Measurements from ENCODE around the gene BORCS6. TPM values are rescaled to one million over a fixed set of nuclear protein-coding genes. Genes with fewer than 3 reads are reported as not detected.
A peak's percentile ranks its signal among the peaks of the same experiment; 100 is the strongest.

The BORCS6 gene
- total and polyA plus RNA-seq, 2 of the 13 experiments (the other 11 are each of a cell fraction or from before 2014, with no cell fraction given): 2.0 to 5.1 TPM

DNA sequence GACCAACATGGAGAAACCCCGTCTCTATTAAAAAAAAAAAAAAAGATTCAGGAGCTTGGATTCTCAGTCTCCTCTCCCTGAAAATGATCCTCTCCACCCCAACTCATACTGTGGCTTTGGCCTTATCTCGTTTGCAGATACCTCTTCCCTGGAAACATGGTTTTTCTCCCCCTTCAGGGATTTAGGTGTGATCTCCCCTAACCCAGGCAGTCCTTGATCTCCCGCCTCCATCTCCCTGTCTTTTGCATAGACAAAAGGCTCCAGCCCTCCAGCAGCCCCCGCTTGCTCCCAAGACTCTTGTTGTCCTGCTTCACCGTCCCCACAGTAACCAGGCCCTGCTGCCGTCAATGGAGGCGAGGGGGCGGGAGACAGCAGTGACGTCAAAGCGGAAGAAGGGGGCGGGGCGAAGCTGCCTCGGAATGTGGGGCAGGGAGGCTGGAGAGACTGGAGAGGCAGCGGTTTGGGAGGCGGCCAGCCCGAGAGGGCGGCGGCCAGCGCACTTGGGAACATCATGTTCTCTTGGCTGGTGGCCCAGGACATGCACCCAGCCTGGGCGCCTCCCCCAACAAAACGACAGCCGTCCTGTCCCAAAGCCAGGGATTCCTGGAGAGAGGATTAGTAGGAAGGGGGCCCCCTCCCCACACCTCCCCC lies 35.9 kb downstream of the BORCS6 start (continued):
- TF ChIP-seq, protein P1, sequence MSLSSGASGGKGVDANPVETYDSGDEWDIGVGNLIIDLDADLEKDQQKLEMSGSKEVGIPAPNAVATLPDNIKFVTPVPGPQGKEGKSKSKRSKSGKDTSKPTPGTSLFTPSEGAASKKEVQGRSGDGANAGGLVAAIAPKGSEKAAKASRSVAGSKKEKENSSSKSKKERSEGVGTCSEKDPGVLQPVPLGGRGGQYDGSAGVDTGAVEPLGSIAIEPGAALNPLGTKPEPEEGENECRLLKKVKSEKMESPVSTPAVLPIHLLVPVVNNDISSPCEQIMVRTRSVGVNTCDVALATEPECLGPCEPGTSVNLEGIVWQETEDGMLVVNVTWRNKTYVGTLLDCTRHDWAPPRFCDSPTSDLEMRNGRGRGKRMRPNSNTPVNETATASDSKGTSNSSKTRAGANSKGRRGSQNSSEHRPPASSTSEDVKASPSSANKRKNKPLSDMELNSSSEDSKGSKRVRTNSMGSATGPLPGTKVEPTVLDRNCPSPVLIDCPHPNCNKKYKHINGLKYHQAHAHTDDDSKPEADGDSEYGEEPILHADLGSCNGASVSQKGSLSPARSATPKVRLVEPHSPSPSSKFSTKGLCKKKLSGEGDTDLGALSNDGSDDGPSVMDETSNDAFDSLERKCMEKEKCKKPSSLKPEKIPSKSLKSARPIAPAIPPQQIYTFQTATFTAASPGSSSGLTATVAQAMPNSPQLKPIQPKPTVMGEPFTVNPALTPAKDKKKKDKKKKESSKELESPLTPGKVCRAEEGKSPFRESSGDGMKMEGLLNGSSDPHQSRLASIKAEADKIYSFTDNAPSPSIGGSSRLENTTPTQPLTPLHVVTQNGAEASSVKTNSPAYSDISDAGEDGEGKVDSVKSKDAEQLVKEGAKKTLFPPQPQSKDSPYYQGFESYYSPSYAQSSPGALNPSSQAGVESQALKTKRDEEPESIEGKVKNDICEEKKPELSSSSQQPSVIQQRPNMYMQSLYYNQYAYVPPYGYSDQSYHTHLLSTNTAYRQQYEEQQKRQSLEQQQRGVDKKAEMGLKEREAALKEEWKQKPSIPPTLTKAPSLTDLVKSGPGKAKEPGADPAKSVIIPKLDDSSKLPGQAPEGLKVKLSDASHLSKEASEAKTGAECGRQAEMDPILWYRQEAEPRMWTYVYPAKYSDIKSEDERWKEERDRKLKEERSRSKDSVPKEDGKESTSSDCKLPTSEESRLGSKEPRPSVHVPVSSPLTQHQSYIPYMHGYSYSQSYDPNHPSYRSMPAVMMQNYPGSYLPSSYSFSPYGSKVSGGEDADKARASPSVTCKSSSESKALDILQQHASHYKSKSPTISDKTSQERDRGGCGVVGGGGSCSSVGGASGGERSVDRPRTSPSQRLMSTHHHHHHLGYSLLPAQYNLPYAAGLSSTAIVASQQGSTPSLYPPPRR (CRISPR knock-in tag; IDR thresholded peaks at IDR 0.05; ENCODE audit: borderline replicate concordance): no peak
- TF ChIP-seq ZNF644 (CRISPR knock-in tag; IDR thresholded peaks at IDR 0.05; ENCODE audit: low read depth) (no peak), ZNF282 (IDR thresholded peaks at IDR 0.05; ENCODE audit: partially characterized antibody) (no peak), NCOA2 (CRISPR knock-in tag; IDR thresholded peaks at IDR 0.05) (no peak), WIZ (CRISPR knock-in tag; IDR thresholded peaks at IDR 0.05) (no peak), ZNF761 (CRISPR knock-in tag; conservative IDR thresholded peaks at IDR 0.05) (no peak), SNRNP70 (IDR thresholded peaks at IDR 0.05; ENCODE audit: low read depth, low read length) (no peak), ZNF510 (CRISPR knock-in tag; IDR thresholded peaks at IDR 0.05; ENCODE audit: low read depth) (no peak), ARNT2 (CRISPR knock-in tag; IDR thresholded peaks at IDR 0.05; ENCODE audit: low read depth) (no peak), SMARCE1 (IDR thresholded peaks at IDR 0.05; ENCODE audit: borderline replicate concordance) (no peak)
- TF ChIP-seq, protein P2, sequence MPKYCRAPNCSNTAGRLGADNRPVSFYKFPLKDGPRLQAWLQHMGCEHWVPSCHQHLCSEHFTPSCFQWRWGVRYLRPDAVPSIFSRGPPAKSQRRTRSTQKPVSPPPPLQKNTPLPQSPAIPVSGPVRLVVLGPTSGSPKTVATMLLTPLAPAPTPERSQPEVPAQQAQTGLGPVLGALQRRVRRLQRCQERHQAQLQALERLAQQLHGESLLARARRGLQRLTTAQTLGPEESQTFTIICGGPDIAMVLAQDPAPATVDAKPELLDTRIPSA (CRISPR knock-in tag; IDR thresholded peaks at IDR 0.05; ENCODE audit: borderline replicate concordance): no peak
- TF ChIP-seq, protein P3, sequence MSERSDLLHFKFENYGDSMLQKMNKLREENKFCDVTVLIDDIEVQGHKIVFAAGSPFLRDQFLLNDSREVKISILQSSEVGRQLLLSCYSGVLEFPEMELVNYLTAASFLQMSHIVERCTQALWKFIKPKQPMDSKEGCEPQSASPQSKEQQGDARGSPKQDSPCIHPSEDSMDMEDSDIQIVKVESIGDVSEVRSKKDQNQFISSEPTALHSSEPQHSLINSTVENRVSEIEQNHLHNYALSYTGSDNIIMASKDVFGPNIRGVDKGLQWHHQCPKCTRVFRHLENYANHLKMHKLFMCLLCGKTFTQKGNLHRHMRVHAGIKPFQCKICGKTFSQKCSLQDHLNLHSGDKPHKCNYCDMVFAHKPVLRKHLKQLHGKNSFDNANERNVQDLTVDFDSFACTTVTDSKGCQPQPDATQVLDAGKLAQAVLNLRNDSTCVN (CRISPR knock-in tag; IDR thresholded peaks at IDR 0.05; ENCODE audit: borderline replicate concordance): no peak
- TF ChIP-seq, protein P4, sequence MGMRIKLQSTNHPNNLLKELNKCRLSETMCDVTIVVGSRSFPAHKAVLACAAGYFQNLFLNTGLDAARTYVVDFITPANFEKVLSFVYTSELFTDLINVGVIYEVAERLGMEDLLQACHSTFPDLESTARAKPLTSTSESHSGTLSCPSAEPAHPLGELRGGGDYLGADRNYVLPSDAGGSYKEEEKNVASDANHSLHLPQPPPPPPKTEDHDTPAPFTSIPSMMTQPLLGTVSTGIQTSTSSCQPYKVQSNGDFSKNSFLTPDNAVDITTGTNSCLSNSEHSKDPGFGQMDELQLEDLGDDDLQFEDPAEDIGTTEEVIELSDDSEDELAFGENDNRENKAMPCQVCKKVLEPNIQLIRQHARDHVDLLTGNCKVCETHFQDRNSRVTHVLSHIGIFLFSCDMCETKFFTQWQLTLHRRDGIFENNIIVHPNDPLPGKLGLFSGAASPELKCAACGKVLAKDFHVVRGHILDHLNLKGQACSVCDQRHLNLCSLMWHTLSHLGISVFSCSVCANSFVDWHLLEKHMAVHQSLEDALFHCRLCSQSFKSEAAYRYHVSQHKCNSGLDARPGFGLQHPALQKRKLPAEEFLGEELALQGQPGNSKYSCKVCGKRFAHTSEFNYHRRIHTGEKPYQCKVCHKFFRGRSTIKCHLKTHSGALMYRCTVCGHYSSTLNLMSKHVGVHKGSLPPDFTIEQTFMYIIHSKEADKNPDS (CRISPR knock-in tag; IDR thresholded peaks at IDR 0.05): no peak
- TF ChIP-seq, protein P5, sequence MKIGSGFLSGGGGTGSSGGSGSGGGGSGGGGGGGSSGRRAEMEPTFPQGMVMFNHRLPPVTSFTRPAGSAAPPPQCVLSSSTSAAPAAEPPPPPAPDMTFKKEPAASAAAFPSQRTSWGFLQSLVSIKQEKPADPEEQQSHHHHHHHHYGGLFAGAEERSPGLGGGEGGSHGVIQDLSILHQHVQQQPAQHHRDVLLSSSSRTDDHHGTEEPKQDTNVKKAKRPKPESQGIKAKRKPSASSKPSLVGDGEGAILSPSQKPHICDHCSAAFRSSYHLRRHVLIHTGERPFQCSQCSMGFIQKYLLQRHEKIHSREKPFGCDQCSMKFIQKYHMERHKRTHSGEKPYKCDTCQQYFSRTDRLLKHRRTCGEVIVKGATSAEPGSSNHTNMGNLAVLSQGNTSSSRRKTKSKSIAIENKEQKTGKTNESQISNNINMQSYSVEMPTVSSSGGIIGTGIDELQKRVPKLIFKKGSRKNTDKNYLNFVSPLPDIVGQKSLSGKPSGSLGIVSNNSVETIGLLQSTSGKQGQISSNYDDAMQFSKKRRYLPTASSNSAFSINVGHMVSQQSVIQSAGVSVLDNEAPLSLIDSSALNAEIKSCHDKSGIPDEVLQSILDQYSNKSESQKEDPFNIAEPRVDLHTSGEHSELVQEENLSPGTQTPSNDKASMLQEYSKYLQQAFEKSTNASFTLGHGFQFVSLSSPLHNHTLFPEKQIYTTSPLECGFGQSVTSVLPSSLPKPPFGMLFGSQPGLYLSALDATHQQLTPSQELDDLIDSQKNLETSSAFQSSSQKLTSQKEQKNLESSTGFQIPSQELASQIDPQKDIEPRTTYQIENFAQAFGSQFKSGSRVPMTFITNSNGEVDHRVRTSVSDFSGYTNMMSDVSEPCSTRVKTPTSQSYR (CRISPR knock-in tag; IDR thresholded peaks at IDR 0.05; ENCODE audit: borderline replicate concordance): peak; percentile 25; the same call in 1 of the 2 replicates
- TF ChIP-seq, protein P6, sequence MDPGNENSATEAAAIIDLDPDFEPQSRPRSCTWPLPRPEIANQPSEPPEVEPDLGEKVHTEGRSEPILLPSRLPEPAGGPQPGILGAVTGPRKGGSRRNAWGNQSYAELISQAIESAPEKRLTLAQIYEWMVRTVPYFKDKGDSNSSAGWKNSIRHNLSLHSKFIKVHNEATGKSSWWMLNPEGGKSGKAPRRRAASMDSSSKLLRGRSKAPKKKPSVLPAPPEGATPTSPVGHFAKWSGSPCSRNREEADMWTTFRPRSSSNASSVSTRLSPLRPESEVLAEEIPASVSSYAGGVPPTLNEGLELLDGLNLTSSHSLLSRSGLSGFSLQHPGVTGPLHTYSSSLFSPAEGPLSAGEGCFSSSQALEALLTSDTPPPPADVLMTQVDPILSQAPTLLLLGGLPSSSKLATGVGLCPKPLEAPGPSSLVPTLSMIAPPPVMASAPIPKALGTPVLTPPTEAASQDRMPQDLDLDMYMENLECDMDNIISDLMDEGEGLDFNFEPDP (CRISPR knock-in tag; conservative IDR thresholded peaks at IDR 0.05): no peak

Data from HepG2 (cell line).